SIG-M5 treated with dmso at 0.1 percent for 504 hours (cell line): ENCODE results near the gene CARS2.
"Not testable (repeated sequence)": the region's sequence is repeated elsewhere in the genome, so short reads cannot be mapped to it uniquely, and the experiment has no call there.

Experiments used
- DNase-seq: peaks from one replicate; lab custom pipeline; 2025; ENCODE audit not compliant: unreplicated experiment; lab: John Stamatoyannopoulos, UW

Gene CARS2

DNA sequence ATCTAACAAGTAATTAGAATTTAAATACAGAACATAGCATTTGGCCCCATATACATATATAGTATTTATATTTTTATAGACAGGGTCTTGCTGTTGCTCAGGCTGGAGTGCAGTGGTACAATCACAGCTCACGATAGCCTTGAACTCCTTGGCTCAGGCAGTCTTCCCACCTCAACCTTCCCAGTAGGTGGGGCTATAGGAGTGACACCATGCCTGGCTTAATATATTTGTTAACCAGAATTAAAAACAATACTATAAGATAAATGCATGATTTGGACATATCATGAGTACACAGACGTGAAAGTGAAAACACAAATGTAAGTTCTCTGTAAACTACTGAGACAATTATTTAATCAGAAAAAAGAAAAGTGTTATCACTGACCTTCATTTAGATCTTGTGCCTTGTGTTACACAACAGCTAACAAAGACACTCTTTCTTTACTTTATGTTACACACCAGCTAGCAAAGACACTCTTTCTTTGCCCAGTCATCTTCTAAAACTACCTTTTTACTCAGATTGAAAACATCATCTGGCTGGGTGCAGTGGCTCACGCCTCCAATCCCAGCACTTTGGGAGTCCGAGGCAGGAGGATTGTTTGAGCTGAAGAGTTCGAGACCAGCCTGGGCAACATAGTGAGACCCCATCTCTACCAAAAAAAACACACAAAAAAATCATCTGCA lies 22.6 kb downstream of the CARS2 start:
- DNase-seq: no peak

- DNase-seq: no peak
Observed at GRCh38 chr13:110682746-110683145, 23.2 kb downstream of the CARS2 start.

DNA sequence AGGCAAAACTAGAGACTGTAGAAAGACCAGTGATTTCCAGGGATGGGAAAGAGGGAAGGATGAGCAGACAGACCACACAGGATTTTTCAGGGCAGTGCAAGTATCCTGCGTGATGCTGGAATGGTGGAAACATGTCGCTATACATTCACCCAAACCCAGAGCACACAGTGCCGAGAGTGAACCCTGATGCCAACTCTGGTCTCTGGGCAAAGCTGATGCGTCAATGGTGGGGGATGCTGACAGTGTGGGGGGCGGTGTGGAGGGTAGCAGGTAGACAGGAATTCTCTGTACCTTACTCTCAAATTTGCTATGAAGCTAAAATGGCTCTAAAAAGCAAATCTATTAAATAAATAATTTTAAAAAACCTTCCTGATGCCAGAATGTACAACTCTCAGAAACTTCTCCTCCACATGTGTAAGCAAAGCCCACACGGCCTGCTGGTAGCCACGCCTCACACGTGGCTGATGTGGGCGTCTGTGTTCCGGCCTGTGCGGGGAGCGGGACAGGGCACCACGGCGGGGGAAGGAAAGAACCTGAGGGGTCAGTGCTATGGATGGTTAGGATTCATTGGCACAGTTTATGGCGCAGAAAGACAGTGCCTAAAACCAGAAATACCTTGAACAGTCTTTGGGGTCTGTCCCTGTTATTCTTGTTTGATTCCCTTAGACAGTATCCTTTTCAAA lies 23.9 kb downstream of the CARS2 start:
- DNase-seq: no peak

- DNase-seq: no peak
Observed at GRCh38 chr13:110680852-110681251, 25.1 kb downstream of the CARS2 start.

DNA sequence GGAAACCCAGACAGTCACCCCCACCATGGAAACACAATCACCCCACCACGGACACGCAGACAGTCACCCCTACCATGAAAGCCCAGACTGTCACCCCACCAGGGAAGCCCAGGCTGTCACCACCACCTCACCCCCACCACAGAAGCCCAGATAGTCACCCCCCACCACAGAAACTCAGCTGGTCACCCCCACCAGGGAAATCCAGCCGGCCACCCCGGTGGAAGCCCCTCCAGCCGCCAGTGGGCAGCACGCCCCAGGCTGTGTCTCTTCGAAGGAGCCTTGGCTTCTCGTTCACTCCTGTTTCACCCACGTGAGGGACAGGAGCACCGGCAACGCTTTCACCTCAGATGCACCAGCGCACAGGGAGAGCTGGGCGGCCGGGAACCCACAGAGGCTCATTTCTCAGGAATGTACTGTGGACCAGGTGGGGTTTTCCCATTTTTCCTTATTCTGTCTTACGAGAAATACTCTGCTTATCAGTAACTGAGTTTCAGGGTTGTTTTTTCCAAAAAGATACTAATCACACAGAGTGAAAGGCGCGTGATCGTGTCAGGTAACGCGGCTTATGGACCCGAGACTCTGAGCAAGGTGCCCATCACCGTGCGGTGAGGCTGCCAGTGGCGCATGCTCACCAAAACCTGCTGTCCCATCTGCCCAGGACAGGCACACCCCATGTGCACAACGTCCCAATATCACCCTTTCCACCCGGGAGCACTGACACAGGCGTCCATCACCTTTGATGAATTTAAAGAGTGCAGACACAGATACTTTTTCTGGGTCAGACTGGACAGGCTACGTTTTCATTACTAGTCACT lies 28.0 kb downstream of the CARS2 start:
- DNase-seq: no peak

DNA sequence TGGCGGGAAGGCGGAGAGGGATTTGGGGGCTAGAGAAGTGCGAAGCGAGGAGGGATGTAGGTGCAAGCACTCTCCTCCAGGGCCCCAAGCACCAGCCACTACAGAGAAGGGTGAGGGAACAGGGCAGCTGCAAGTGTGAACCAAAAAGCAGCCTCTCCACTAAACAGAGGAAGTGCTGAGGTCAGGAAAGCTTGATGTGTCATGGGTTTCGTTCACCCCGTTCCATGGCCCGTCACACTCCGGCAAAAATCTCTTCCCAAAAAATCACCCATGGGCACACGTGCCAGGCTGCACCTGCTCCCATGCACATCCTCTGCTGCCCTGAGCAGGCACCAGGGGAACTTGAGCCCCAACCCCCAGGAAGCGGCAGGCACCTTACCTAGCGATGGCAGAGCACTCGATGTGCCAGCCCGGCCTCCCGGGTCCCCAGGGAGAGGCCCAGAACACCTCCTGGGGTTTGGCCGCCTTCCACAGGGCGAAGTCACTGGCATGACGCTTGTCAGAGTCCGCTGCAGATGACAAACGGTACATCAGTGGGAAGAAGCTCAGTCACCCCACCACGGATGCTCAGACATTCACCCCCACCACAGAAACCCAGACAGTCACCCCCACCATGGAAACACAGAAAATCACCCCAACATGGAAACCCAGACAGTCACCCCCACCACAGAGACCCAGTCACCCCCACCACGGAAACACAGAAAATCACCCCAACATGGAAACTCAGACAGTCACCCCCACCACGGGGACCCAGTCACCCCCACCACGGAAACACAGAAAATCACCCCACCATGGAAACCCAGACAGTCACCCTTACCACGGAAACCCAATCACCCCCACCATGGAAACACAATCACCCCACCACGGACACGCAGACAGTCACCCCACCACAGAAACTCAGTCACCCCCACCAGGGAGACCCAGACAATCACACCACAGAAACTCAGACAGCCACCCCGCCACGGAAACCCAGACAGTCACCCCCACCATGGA lies 29.0 kb downstream of the CARS2 start:
- DNase-seq: no peak

- not testable (repeated sequence) for DNase-seq
Observed at GRCh38 chr13:110669814-110670213, 36.1 kb downstream of the CARS2 start.

GRCh38 chr13:110669036-110669435 lies 36.9 kb downstream of the CARS2 start:
- DNase-seq: no peak

DNA sequence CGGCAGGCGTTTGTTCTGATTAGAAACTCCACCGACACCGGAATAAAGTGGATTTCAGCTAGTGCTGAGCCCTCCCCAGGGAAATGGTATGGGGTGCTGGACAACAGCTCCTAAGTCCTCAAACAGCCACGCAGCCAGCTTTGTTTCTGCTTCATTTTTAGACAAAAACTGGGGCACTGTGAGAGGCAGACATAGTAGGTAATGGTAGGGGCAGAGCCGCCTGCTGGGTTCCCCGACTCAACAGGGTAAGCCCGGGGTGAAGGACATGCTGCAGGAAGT lies 39.7 kb downstream of the CARS2 start:
- DNase-seq: no peak

GRCh38 chr13:110665491-110666254 lies 40.2 kb downstream of the CARS2 start:
- peak; percentile 96 for DNase-seq

DNA sequence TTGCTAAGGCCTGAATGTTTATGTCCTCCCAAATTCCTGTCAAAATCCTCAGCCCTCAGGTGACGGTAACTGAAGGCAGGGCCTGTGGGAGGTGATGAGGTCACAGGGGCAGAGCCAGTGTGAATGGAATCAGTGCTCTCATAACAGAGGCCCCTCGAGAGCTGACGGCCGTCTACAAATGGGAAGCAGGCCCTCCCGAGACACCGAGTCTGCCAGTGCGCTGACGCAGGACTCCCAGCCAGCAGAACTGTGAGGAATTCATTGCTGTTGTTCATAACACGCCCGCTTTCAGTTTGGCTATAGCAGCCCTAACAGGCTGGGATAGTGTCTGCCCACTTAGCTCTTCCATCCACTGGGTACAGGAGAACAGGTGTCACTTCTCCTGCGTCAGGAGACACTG lies 41.2 kb downstream of the CARS2 start:
- DNase-seq: no peak

DNA sequence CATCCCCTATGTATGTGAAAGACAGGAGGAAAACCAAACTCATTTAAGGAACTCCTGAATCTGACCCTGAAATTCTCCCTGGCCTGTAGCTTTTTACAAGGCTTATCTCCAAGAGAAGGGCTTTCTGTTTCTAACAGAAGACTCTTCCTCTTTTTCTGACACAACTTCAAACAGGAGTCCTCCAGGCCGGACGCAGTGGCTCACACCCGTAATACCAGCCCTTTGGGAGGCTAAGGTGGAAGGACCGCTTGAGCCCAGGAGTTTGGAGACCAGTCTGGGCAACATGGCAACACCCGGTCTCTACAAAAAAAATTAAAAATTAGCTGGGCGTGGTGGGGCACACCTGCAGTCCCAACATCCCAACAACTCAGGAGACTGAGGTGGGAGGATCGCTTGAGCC lies 41.9 kb downstream of the CARS2 start:
- peak; percentile 58 for DNase-seq

DNA sequence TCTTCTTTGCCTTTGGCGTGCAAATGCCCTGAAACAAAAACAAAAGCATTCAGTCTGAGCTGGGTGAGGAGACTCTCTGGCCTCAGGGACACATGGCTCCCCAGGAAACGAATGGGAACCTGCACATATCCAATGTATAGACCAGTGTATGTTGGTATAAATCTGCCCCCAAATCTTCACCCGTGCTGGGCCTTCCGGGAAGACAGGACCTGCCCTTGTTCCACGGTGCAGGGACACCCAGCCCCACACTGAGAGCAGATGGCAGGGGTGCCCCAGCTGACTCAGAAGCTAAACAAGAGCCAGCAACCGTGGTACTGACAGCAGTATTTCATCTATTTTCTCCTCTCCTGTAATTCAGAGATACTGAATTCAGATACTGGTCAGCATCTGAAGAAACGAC lies 42.4 kb downstream of the CARS2 start:
- no peak for DNase-seq

- DNase-seq: no peak
Observed at GRCh38 chr13:110662777-110663443, 43.0 kb downstream of the CARS2 start.

DNA sequence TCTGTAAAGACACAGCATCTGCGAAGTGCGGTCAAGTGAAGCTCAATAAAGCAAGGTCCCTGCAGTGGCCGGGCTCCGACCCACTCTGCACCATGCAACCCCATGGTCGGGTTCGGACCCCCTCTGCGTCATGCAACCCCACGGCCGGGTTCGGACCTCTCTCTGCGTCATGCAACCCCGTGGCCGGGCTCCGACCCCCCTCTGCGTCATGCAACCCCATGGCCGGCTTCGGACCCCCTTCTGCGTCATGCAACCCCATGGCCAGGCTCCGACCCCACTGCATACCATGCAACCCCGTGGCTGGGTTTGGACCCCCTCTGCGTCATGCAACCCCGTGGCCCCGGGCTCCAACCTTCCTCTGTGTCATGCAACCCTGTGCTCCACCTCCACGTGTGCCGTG lies 43.8 kb downstream of the CARS2 start:
- DNase-seq: no peak

DNA sequence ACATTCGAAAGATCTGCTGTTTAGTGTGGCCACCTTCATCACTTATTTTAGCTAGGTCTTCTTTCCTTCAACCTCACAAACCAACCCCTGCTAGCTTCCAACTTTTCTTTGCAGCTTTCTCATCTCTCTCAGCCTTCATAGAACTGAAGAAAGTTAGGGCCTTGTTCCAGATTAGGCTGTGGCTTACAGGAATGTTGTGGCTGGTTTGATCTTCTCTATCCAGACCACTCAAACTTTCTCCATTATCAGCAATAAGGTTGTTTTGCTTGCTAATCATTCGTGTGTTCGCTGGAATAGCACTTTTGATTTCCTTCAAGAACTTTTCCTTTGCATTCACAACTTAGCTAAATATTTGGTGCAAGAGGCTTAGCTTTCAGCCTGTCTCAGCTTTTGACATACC lies 44.7 kb downstream of the CARS2 start:
- no peak for DNase-seq

GRCh38 chr13:110658218-110658911 lies 47.6 kb downstream of the CARS2 start:
- peak; percentile 97 for DNase-seq

DNA sequence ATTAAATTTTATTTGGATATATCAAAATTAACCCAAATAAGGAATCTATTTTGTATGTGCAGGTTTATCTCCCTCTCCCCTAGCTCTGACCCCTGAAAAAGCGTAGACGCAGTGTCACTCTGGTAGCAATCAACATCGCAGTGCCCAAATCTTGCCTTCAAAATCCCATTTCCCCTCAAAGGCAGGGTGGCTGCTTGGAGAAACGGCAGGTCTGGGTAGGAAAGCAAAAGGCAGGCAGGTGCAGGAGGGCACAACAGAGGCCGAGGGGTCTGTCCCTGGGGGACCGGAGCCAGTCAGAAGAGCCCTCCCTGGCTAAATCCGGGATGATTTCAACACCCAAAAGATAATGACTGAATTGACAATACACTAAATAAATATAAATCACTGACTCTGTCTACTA lies 48.7 kb downstream of the CARS2 start:
- no peak for DNase-seq

GRCh38 chr13:110653851-110654250 lies 52.1 kb downstream of the CARS2 start:
- no peak for DNase-seq
